ENCODE data around the gene PCDHB7. TPM values are rescaled to one million over a fixed set of nuclear protein-coding genes. Genes with fewer than 3 reads are reported as not detected.
"Not testable (repeated sequence)": the region's sequence is repeated elsewhere in the genome, so short reads cannot be mapped to it uniquely, and the experiment has no call there.

The PCDHB7 gene
- total and polyA plus RNA-seq, 2 donors (not counting 3 experiments of a cell fraction or from before 2014, with no cell fraction given): 0.27 to 0.57 TPM

GRCh38 chr5:141224844-141225243, 52.4 kb downstream of the PCDHB7 start:
- H3K4me3 ChIP-seq (replicated peaks in 1 of 3; ENCODE audit: insufficient read depth in 1 of 3, low read depth in 1 of 3, low read length in 3 of 3); H3K9ac ChIP-seq (replicated peaks; ENCODE audit: extremely low read depth, insufficient read depth, low read length); BruUV-seq (replicated peaks); H2AFZ ChIP-seq (ENCODE audit: low read depth, low read length); DNase-seq (ENCODE audit: low read depth, low spot score); intact Hi-C loops (cut with micrococcal nuclease); H3K4me2 ChIP-seq (ENCODE audit: insufficient read depth, low read length); H4K20me1 ChIP-seq (replicated peaks; ENCODE audit: control insufficient read depth, extremely low read depth, insufficient read depth, low read length); H3K4me1 ChIP-seq (ENCODE audit: control insufficient read depth, extremely low read depth, insufficient read depth, low read length); H3K9me1 ChIP-seq (replicated peaks; ENCODE audit: control insufficient read depth, extremely low read depth, insufficient read depth, low read length); POLR2A ChIA-PET; H3K27ac ChIP-seq (ENCODE audit: insufficient read depth, low read depth, low read length); H3K9me3 ChIP-seq (replicated peaks; ENCODE audit: control insufficient read depth, insufficient read depth, low read length); FAIRE-seq; H3K79me2 ChIP-seq (ENCODE audit: control insufficient read depth, insufficient read depth, low read length); CTCF ChIA-PET; H3K27me3 ChIP-seq (ENCODE audit: control insufficient read depth in 2 of 2, insufficient read depth in 2 of 2, low read length in 2 of 2); H3K36me3 ChIP-seq (ENCODE audit: control insufficient read depth in 2 of 2, extremely low read depth in 1 of 2, insufficient read depth in 2 of 2, low read length in 2 of 2); dilution Hi-C loops (cut with MboI; ENCODE audit: extremely low pct_ligation_motif_present, low sequenced_read_pairs): not testable (repeated sequence)

DNA sequence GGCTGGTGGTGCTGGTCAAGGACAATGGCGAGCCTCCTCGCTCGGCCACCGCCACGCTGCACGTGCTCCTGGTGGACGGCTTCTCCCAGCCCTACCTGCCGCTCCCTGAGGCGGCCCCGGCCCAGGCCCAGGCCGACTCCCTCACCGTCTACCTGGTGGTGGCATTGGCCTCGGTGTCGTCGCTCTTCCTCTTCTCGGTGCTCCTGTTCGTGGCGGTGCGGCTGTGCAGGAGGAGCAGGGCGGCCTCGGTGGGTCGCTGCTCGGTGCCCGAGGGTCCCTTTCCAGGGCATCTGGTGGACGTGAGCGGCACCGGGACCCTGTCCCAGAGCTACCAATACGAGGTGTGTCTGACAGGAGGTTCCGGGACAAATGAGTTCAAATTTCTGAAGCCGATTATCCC, 53.0 kb downstream of the PCDHB7 start:
- POLR2A ChIA-PET; H3K27ac ChIP-seq (ENCODE audit: insufficient read depth, low read depth, low read length); FAIRE-seq; H2AFZ ChIP-seq (ENCODE audit: low read depth, low read length); H3K36me3 ChIP-seq (ENCODE audit: control insufficient read depth in 2 of 2, extremely low read depth in 1 of 2, insufficient read depth in 2 of 2, low read length in 2 of 2); dilution Hi-C loops (cut with MboI; ENCODE audit: extremely low pct_ligation_motif_present, low sequenced_read_pairs); H4K20me1 ChIP-seq (replicated peaks; ENCODE audit: control insufficient read depth, extremely low read depth, insufficient read depth, low read length); H3K9me1 ChIP-seq (replicated peaks; ENCODE audit: control insufficient read depth, extremely low read depth, insufficient read depth, low read length); H3K9ac ChIP-seq (replicated peaks; ENCODE audit: extremely low read depth, insufficient read depth, low read length); H3K27me3 ChIP-seq (ENCODE audit: control insufficient read depth in 2 of 2, insufficient read depth in 2 of 2, low read length in 2 of 2); H3K4me1 ChIP-seq (ENCODE audit: control insufficient read depth, extremely low read depth, insufficient read depth, low read length); DNase-seq (ENCODE audit: low read depth, low spot score); intact Hi-C loops (cut with micrococcal nuclease); H3K79me2 ChIP-seq (ENCODE audit: control insufficient read depth, insufficient read depth, low read length); BruUV-seq (replicated peaks); H3K4me3 ChIP-seq (replicated peaks in 1 of 3; ENCODE audit: insufficient read depth in 1 of 3, low read depth in 1 of 3, low read length in 3 of 3); H3K9me3 ChIP-seq (replicated peaks; ENCODE audit: control insufficient read depth, insufficient read depth, low read length); H3K4me2 ChIP-seq (ENCODE audit: insufficient read depth, low read length): not testable (repeated sequence)
- CTCF ChIA-PET: interaction anchor here (1.3 kb wide), 1 partner anchor 338 kb away, joined by 4 read pairs; no protein-coding TSS in a partner anchor

Other genes starting within 250 kb of the PCDHB7 start
Only the 30 nearest of the 37 such genes appear.
- 0.90 and 1.00 TPM in 2 replicates for gene PCDHAC2, start 206.2 kb upstream of the PCDHB7 start, total RNA-seq
- gene PCDHAC2, start 206.2 kb upstream of the PCDHB7 start, polyA plus RNA-seq: 0.97 and 1.2 TPM in 2 replicates
- not detected in 2 replicates for gene PCDHB1, start 121.3 kb upstream of the PCDHB7 start, total RNA-seq
- gene PCDHB1, start 121.3 kb upstream of the PCDHB7 start, polyA plus RNA-seq: not detected in 2 replicates
- gene PCDHB2, start 78.0 kb upstream of the PCDHB7 start, total RNA-seq: 0.23 and 0.58 TPM in 2 replicates
- 0.40 and 0.57 TPM in 2 replicates for gene PCDHB2, start 78.0 kb upstream of the PCDHB7 start, polyA plus RNA-seq
- not detected in 2 replicates for gene PCDHB3, start 72.2 kb upstream of the PCDHB7 start, total RNA-seq
- 0.11 and 0.22 TPM in 2 replicates for gene PCDHB3, start 72.2 kb upstream of the PCDHB7 start, polyA plus RNA-seq
- 0.21 TPM in 1 of 2 replicates, not detected in the other for gene PCDHB4, start 50.8 kb upstream of the PCDHB7 start, total RNA-seq
- gene PCDHB4, start 50.8 kb upstream of the PCDHB7 start, polyA plus RNA-seq: 0.10 and 0.11 TPM in 2 replicates
- gene PCDHB5, start 37.4 kb upstream of the PCDHB7 start, total RNA-seq: 0.27 and 0.28 TPM in 2 replicates
- gene PCDHB5, start 37.4 kb upstream of the PCDHB7 start, polyA plus RNA-seq: 0.49 and 0.80 TPM in 2 replicates
- gene PCDHB6, start 22.6 kb upstream of the PCDHB7 start, total RNA-seq: not detected in 2 replicates
- gene PCDHB6, start 22.6 kb upstream of the PCDHB7 start, polyA plus RNA-seq: 0.03 and 0.04 TPM in 2 replicates
- 0.53 TPM in 1 of 2 replicates, not detected in the other for gene PCDHB8, start 5.1 kb downstream of the PCDHB7 start, total RNA-seq
- gene PCDHB8, start 5.1 kb downstream of the PCDHB7 start, polyA plus RNA-seq: 0.11 and 0.25 TPM in 2 replicates
- 0.12 and 0.22 TPM in 2 replicates for gene PCDHB16, start 9.7 kb downstream of the PCDHB7 start, total RNA-seq
- 0.18 and 0.33 TPM in 2 replicates for gene PCDHB16, start 9.7 kb downstream of the PCDHB7 start, polyA plus RNA-seq
- 0.16 and 0.20 TPM in 2 replicates for gene PCDHB9, start 14.5 kb downstream of the PCDHB7 start, total RNA-seq
- 0.14 and 0.29 TPM in 2 replicates for gene PCDHB9, start 14.5 kb downstream of the PCDHB7 start, polyA plus RNA-seq
- gene PCDHB10, start 19.7 kb downstream of the PCDHB7 start, total RNA-seq: 0.62 and 0.81 TPM in 2 replicates
- gene PCDHB10, start 19.7 kb downstream of the PCDHB7 start, polyA plus RNA-seq: 0.51 and 0.68 TPM in 2 replicates
- 0.16 and 0.18 TPM in 2 replicates for gene PCDHB11, start 27.0 kb downstream of the PCDHB7 start, total RNA-seq
- gene PCDHB11, start 27.0 kb downstream of the PCDHB7 start, polyA plus RNA-seq: 0.11 and 0.13 TPM in 2 replicates
- gene PCDHB12, start 36.1 kb downstream of the PCDHB7 start, total RNA-seq: 0.18 and 0.20 TPM in 2 replicates
- gene PCDHB12, start 36.1 kb downstream of the PCDHB7 start, polyA plus RNA-seq: 0.36 and 0.41 TPM in 2 replicates
- 0.65 and 0.77 TPM in 2 replicates for gene PCDHB13, start 41.3 kb downstream of the PCDHB7 start, total RNA-seq
- 0.57 and 0.64 TPM in 2 replicates for gene PCDHB13, start 41.3 kb downstream of the PCDHB7 start, polyA plus RNA-seq
- 0.55 and 1.0 TPM in 2 replicates for gene PCDHB14, start 50.7 kb downstream of the PCDHB7 start, total RNA-seq
- 0.72 and 0.73 TPM in 2 replicates for gene PCDHB14, start 50.7 kb downstream of the PCDHB7 start, polyA plus RNA-seq
- gene PCDHB15, start 72.8 kb downstream of the PCDHB7 start, total RNA-seq: 0.55 and 0.69 TPM in 2 replicates
- gene PCDHB15, start 72.8 kb downstream of the PCDHB7 start, polyA plus RNA-seq: 0.51 and 0.55 TPM in 2 replicates
- 0.39 and 0.46 TPM in 2 replicates for gene SLC25A2, start 131.4 kb downstream of the PCDHB7 start, total RNA-seq
- not detected in 2 replicates for gene SLC25A2, start 131.4 kb downstream of the PCDHB7 start, polyA plus RNA-seq
- gene TAF7, start 148.1 kb downstream of the PCDHB7 start, total RNA-seq: 55.0 and 62.0 TPM in 2 replicates
- gene TAF7, start 148.1 kb downstream of the PCDHB7 start, polyA plus RNA-seq: 14.2 and 21.8 TPM in 2 replicates
- gene PCDHGA1, start 157.9 kb downstream of the PCDHB7 start, total RNA-seq: 0.22 and 0.30 TPM in 2 replicates
- gene PCDHGA1, start 157.9 kb downstream of the PCDHB7 start, polyA plus RNA-seq: 0.44 and 0.45 TPM in 2 replicates
- 0.58 and 1.2 TPM in 2 replicates for gene PCDHGA2, start 166.1 kb downstream of the PCDHB7 start, total RNA-seq
- 1.9 and 2.0 TPM in 2 replicates for gene PCDHGA2, start 166.1 kb downstream of the PCDHB7 start, polyA plus RNA-seq
- gene PCDHGA3, start 171.2 kb downstream of the PCDHB7 start, total RNA-seq: 1.1 and 1.2 TPM in 2 replicates
- 0.88 and 1.2 TPM in 2 replicates for gene PCDHGA3, start 171.2 kb downstream of the PCDHB7 start, polyA plus RNA-seq
- gene PCDHGB1, start 177.5 kb downstream of the PCDHB7 start, total RNA-seq: 0.58 and 0.62 TPM in 2 replicates
- 0.39 and 0.48 TPM in 2 replicates for gene PCDHGB1, start 177.5 kb downstream of the PCDHB7 start, polyA plus RNA-seq
- gene PCDHGA4, start 182.4 kb downstream of the PCDHB7 start, total RNA-seq: 3.0 TPM in 2 replicates
- 2.4 and 2.6 TPM in 2 replicates for gene PCDHGA4, start 182.4 kb downstream of the PCDHB7 start, polyA plus RNA-seq
- 1.9 and 2.9 TPM in 2 replicates for gene PCDHGB2, start 187.3 kb downstream of the PCDHB7 start, total RNA-seq
- 1.1 TPM in 2 replicates for gene PCDHGB2, start 187.3 kb downstream of the PCDHB7 start, polyA plus RNA-seq
- 0.78 and 0.93 TPM in 2 replicates for gene PCDHGA5, start 191.5 kb downstream of the PCDHB7 start, total RNA-seq
- 0.36 and 0.51 TPM in 2 replicates for gene PCDHGA5, start 191.5 kb downstream of the PCDHB7 start, polyA plus RNA-seq
- gene PCDHGB3, start 197.6 kb downstream of the PCDHB7 start, total RNA-seq: 1.7 and 2.0 TPM in 2 replicates
- gene PCDHGB3, start 197.6 kb downstream of the PCDHB7 start, polyA plus RNA-seq: 1.4 and 1.8 TPM in 2 replicates
- 2.7 and 2.9 TPM in 2 replicates for gene PCDHGA6, start 201.2 kb downstream of the PCDHB7 start, total RNA-seq
- gene PCDHGA6, start 201.2 kb downstream of the PCDHB7 start, polyA plus RNA-seq: 2.6 and 2.7 TPM in 2 replicates
- 1.5 and 1.8 TPM in 2 replicates for gene PCDHGA7, start 210.1 kb downstream of the PCDHB7 start, total RNA-seq
- gene PCDHGA7, start 210.1 kb downstream of the PCDHB7 start, polyA plus RNA-seq: 0.68 and 0.84 TPM in 2 replicates
- gene PCDHGB4, start 215.1 kb downstream of the PCDHB7 start, total RNA-seq: 4.4 and 6.5 TPM in 2 replicates
- gene PCDHGB4, start 215.1 kb downstream of the PCDHB7 start, polyA plus RNA-seq: 6.9 and 8.1 TPM in 2 replicates
- 0.53 and 0.95 TPM in 2 replicates for gene PCDHGA8, start 220.0 kb downstream of the PCDHB7 start, total RNA-seq
- 0.43 and 0.44 TPM in 2 replicates for gene PCDHGA8, start 220.0 kb downstream of the PCDHB7 start, polyA plus RNA-seq

Data from endothelial cell of umbilical vein (primary cell).